ENCODE results near the gene SAXO1.

GRCh38 chr9:19074836-19075235 is 41.8 kb upstream of the SAXO1 start:
- TF ChIP-seq CTCF (IDR thresholded peaks at IDR 0.05) (no peak), ARID4B (CRISPR knock-in tag; IDR thresholded peaks at IDR 0.05; ENCODE audit: borderline replicate concordance) (no peak)
